Left lung (tissue), 10 donors: ENCODE results near the gene NPDC1. TPM values are rescaled to one million over a fixed set of nuclear protein-coding genes. Genes with fewer than 3 reads are reported as not detected.

ENCODE experiments used
- ATAC-seq: fragments of 200-7000 bp; cut with Tn5 transposase; one replicate; pipeline ENCODE4 v1.9.1; 2020; ENCODE audit warnings: moderate library complexity
- DNase-seq, 4 donors: peaks; one replicate each; pipeline ENCODE4 v3.0.0-alpha.2; 2013 to 2020
- H3K27ac ChIP-seq, 2 donors: fragments of 200-600 bp; sonication (generic) in 1 of 2; one replicate each; pipeline versions ENCODE4 v1.5.0 to v1.8.0; 2020 to 2021
- H3K27me3 ChIP-seq, 2 donors: fragments of 200-600 bp; sonication (generic) in 1 of 2; one replicate each; pipeline versions ENCODE4 v1.5.0 to v1.8.0; 2020 to 2021
- H3K36me3 ChIP-seq, 2 donors: fragments of 200-600 bp; sonication (generic) in 1 of 2; one replicate each; pipeline versions ENCODE4 v1.5.0 to v1.8.0; 2020 to 2021
- H3K4me1 ChIP-seq, 2 donors: fragments of 200-600 bp; one replicate each; pipeline ENCODE4 v1.8.0; 2021
- H3K4me3 ChIP-seq, 2 donors: fragments of 200-600 bp; sonication (generic) in 1 of 2; one replicate each; pipeline versions ENCODE4 v1.5.0 to v1.8.0; 2020 to 2021; ENCODE audit warnings: mild to moderate bottlenecking in 1 of 2
- H3K9me3 ChIP-seq, 2 donors: fragments of 200-600 bp; sonication (generic) in 1 of 2; one replicate each; pipeline versions ENCODE4 v1.5.0 to v1.8.0; 2020 to 2021
- intact Hi-C, 2 donors: fragments of 100-400 bp; cut with DNase I; formaldehyde crosslinking; loops; one replicate each; pipeline versions ENCODE4 v1.11.2 to v1.14.2; 2022
- polyA plus RNA-seq, 6 donors: library from polyadenylated mRNA; unstranded; fragments of 120-200 nt; gene quantifications; one replicate each; pipeline ENCODE4 v1.2.1, GENCODE V29; 2013; ENCODE audit not compliant: insufficient read length in 6 of 6
- total RNA-seq, 2 donors: library from RNA; stranded (reverse); fragmentation: NEBNext Ultra II Directional; extraction: Animal tissue kit (Norgen Biotek cat#: 25700); gene quantifications; one replicate each; pipeline ENCODE4 v1.2.1, GENCODE V29; 2021
- TF ChIP-seq, protein P1 (sequence below), 2 donors: fragments of 200-600 bp; sonication (generic) in 1 of 2; IDR thresholded peaks; one replicate each; pipeline versions ENCODE4 v1.5.0 to v1.8.0; 2021; ENCODE audit warnings: antibody characterized with exemption in 2 of 2
- donor health status: DM: no; HTN: yes; CAD: no.
- donor health status: DM: no; HTN: no; CAD: no.

NPDC1 gene
- total and polyA plus RNA-seq, 8 donors = 24.4 to 105 (median 31.7) TPM

DNA sequence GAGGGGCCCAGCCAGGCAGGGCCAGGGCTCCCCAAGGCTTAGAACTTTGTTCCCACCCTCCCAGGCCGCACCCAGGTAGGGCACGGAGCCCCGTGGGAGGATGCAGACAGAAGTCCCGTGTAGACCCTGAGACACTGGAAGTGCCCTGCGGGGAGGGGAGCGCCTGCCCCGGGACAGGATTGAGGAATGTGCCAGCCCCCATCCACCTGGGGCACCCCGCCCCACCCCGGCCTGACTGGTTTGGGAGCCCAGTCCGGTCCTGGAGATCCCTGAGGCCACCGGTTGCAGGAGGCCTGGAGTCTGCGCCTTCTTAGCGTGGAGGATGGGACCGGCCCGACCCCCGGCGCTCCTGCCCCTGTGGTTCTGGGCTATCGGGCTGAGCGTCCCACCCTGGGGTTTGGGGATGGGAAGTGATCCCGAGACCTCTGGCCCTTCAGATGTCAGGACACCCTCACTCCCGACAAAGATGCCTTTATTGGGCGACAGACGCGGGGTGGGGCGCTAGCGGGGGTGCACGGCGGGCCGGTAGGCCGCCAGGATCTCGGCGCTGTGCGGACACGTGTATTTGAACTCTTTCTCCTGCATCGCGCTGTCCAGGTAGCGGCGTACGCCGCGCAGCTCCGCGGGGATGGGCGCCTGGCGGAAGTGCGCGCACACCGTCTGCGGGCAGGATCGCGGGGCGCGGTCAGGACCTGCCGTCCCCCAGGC is 51.6 kb downstream of the NPDC1 start:
- H3K4me1 ChIP-seq = peaks cover 27 to 68% of the 10 kb centered on the region in 2 donors
- TF ChIP-seq, protein P1, sequence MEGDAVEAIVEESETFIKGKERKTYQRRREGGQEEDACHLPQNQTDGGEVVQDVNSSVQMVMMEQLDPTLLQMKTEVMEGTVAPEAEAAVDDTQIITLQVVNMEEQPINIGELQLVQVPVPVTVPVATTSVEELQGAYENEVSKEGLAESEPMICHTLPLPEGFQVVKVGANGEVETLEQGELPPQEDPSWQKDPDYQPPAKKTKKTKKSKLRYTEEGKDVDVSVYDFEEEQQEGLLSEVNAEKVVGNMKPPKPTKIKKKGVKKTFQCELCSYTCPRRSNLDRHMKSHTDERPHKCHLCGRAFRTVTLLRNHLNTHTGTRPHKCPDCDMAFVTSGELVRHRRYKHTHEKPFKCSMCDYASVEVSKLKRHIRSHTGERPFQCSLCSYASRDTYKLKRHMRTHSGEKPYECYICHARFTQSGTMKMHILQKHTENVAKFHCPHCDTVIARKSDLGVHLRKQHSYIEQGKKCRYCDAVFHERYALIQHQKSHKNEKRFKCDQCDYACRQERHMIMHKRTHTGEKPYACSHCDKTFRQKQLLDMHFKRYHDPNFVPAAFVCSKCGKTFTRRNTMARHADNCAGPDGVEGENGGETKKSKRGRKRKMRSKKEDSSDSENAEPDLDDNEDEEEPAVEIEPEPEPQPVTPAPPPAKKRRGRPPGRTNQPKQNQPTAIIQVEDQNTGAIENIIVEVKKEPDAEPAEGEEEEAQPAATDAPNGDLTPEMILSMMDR (IDR thresholded peaks at IDR 0.05) = no peak
- H3K27ac ChIP-seq = no peak overlapping the region
- peaks cover 0 to 32% of the 10 kb centered on the region in 2 donors for H3K27me3 ChIP-seq
- DNase-seq (no peak), ATAC-seq (no peak)
- peak overlapping the region in 1 of 2 donors; percentile 26 for H3K4me3 ChIP-seq
- intact Hi-C loops = no loop called here
- peaks cover 0 to 19% of the 10 kb centered on the region in 2 donors for H3K36me3 ChIP-seq
- H3K9me3 ChIP-seq = peaks cover 0 to 3% of the 10 kb centered on the region in 2 donors

DNA sequence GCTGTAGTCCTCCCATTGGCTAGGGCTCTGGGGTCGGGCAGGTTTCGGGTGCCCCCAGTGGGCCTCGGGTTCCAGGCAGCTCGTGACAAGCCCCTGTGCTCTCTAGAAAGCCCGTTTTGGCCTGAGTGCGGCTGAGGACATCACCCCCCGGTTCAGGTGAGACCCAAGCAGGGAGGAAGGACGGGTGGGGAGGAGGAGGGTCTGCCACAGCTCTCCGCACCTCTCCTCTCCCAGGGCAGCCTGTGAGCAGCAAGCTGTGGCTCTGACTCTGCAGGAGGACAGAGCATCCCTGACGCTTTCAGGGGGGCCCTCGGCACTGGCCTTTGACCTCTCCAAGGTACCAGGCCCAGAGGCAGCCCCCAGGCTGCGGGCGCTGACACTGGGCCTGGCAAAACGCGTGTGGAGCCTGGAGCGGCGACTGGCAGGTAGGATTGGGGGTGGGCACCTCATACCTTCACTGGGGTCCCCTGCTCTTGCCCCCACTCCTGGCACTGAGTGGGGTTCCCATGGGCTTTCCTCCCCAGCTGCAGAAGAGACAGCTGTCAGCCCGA is 53.1 kb downstream of the NPDC1 start:
- TF ChIP-seq, protein P1 (IDR thresholded peaks at IDR 0.05) = no peak
- Histone ChIP-seq H3K9me3 (peaks cover 0 to 3% of the 10 kb centered on the region in 2 donors), H3K27ac (peak overlapping the region; percentile 87 to 96), H3K4me3 (peak overlapping the region; percentile 70 to 97), H3K36me3 (peaks cover 0 to 19% of the 10 kb centered on the region in 2 donors), H3K27me3 (peaks cover 0 to 32% of the 10 kb centered on the region in 2 donors), H3K4me1 (peaks cover 27 to 54% of the 10 kb centered on the region in 2 donors)
- intact Hi-C loops = no loop called here
- DNase-seq (no peak), ATAC-seq (no peak)

DNA sequence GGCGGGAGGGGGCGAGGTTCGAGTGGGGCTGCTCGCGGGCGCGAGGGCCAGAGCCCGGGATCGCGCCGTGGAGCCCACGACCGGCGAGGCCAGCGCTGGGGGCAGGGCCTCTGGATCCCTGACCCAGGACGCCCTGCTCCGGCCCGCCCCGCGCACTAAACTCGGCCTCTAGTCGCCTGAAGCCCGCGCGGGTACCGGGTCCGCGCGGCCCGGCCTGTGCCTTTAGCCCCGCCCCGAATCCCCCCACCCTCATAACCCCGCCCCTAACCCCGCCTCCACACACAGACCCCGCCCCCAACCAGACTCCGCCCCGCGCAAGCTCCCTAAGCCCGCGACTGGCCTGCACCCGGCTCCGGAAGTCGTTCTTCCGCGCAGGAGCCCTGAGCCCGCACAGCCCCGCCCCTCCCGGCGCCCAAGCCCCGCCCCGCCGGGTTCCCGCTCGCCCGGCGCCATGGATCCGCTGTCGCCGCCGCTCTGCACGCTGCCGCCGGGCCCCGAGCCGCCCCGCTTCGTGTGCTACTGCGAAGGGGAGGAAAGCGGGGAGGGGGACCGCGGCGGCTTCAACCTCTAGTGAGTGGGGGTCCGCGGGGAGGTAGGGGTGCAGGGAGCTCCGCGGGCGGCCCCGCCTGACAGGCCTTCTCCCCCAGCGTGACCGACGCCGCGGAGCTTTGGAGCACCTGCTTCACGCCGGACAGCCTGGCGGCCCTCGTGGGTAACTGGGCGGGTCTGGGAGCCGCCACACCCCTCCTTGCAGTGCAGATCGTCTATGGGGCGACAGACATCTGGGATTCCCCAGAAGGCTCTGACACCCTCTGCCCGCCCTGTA is 53.8 kb downstream of the NPDC1 start, which contains the start of gene PAXX:
Gene PAXX, plus strand, starts transcription at position 430 of the 826 bp plus-strand sequence. Its CDS starts 22 bp downstream, at position 452.
- Histone ChIP-seq H3K4me1 (peaks cover 27 to 47% of the 10 kb centered on the region in 2 donors), H3K27me3 (peaks cover 0 to 29% of the 10 kb centered on the region in 2 donors), H3K4me3 (peak within 1 kb of the TSS; percentile 70 to 97), H3K9me3 (peaks cover 0 to 3% of the 10 kb centered on the region in 2 donors), H3K27ac (peak within 1 kb of the TSS; percentile 87 to 96), H3K36me3 (peaks cover 0 to 19% of the 10 kb centered on the region in 2 donors)
- ATAC-seq (peak; percentile 81), DNase-seq (peak; percentile 72 to 99 (median 93))
- intact Hi-C loops = no loop called here
- TF ChIP-seq, protein P1 (IDR thresholded peaks at IDR 0.05) = no peak

DNA sequence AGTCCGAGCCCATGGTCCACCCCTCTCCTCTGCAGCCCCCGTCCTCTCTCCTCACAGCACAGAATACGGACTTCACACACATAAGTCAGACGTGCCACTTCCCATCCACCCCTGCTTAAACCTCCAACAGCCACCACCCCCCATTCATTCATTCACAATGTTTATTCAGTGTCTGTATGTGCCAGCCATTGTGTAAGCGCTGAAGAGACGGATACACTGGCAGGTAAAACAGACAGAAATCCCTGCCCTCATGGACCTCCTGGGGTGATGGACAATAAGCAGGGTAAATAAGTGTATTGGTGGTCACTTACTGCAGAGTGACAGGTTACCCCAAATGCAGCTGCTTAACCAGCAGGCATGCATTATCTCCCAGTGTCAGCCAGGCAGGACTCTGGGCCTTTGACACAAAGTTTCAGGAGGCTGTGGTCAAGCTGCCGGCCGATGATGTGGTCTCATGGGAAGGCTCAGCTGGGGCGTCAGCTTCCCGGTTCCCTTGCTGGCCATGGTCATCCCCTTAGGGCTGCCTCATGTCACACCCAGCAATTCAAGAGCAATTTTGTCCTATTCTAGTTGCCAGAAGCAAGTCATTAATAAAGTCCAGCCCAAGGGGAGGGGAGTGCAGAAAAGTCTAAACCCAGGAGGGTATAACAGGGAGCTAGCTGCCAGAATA is 55.6 kb downstream of the NPDC1 start:
- TF ChIP-seq, protein P1 (IDR thresholded peaks at IDR 0.05) = no peak
- peaks cover 11 to 31% of the 10 kb centered on the region in 2 donors for H3K27me3 ChIP-seq
- no peak overlapping the region for H3K4me3 ChIP-seq
- ATAC-seq (no peak), DNase-seq (no peak)
- H3K4me1 ChIP-seq = peaks cover 17 to 29% of the 10 kb centered on the region in 2 donors
- peaks cover 0 to 3% of the 10 kb centered on the region in 2 donors for H3K9me3 ChIP-seq
- intact Hi-C loops = no loop called here
- H3K27ac ChIP-seq = peak overlapping the region in 1 of 2 donors; percentile 96
- H3K36me3 ChIP-seq = peaks cover 0 to 19% of the 10 kb centered on the region in 2 donors

Other genes starting within 250 kb of the NPDC1 start
Only the 30 nearest of the 37 such genes appear.
- gene MAMDC4, start 193.8 kb downstream of the NPDC1 start, total RNA-seq = 10 to 100 TPM; 14.7 to 16.0 TPM
- gene MAMDC4, start 193.8 kb downstream of the NPDC1 start, polyA plus RNA-seq = 1 to 10 TPM; 5.3 to 9.9 (median 7.4) TPM
- 100 to 1,000 TPM; 247 to 288 TPM for gene EDF1, start 179.9 kb downstream of the NPDC1 start, total RNA-seq
- 100 to 1,000 TPM; 339 to 408 (median 377) TPM for gene EDF1, start 179.9 kb downstream of the NPDC1 start, polyA plus RNA-seq
- gene TRAF2, start 159.7 kb downstream of the NPDC1 start, total RNA-seq = 10 to 100 TPM; 17.2 to 22.4 TPM
- gene TRAF2, start 159.7 kb downstream of the NPDC1 start, polyA plus RNA-seq = 10 to 100 TPM; 12.4 to 16.3 (median 14.6) TPM
- 100 to 1,000 TPM in 1 of 2 donors, 10 to 100 TPM in 1; 98.5 to 111 TPM for gene FBXW5, start 101.4 kb downstream of the NPDC1 start, total RNA-seq
- gene FBXW5, start 101.4 kb downstream of the NPDC1 start, polyA plus RNA-seq = 10 to 100 TPM; 33.0 to 59.6 (median 43.6) TPM
- gene C8G, start 100.9 kb downstream of the NPDC1 start, total RNA-seq = 1 to 10 TPM; 1.2 TPM
- gene C8G, start 100.9 kb downstream of the NPDC1 start, polyA plus RNA-seq = under 1 TPM; 0.47 to 0.90 (median 0.72) TPM
- gene LCN12, start 93.9 kb downstream of the NPDC1 start, total RNA-seq = 1 to 10 TPM; 2.1 to 4.5 TPM
- 10 to 100 TPM in 5 of 6 donors, 1 to 10 TPM in 1; 7.0 to 28.0 (median 17.6) TPM for gene LCN12, start 93.9 kb downstream of the NPDC1 start, polyA plus RNA-seq
- gene PTGDS, start 68.7 kb downstream of the NPDC1 start, total RNA-seq = 100 to 1,000 TPM; 133 to 137 TPM
- 10 to 100 TPM; 23.7 to 59.8 (median 31.2) TPM for gene PTGDS, start 68.7 kb downstream of the NPDC1 start, polyA plus RNA-seq
- gene LCNL1, start 63.2 kb downstream of the NPDC1 start, total RNA-seq = 1 to 10 TPM; 2.0 to 2.3 TPM
- 1 to 10 TPM in 4 of 6 donors, under 1 TPM in 2; 0.38 to 2.7 (median 1.1) TPM for gene LCNL1, start 63.2 kb downstream of the NPDC1 start, polyA plus RNA-seq
- 10 to 100 TPM; 34.2 to 56.6 TPM for gene PAXX, start 53.8 kb downstream of the NPDC1 start, total RNA-seq
- gene PAXX, start 53.8 kb downstream of the NPDC1 start, polyA plus RNA-seq = 10 to 100 TPM; 28.1 to 47.6 (median 33.7) TPM
- gene CLIC3, start 49.6 kb downstream of the NPDC1 start, total RNA-seq = 10 to 100 TPM; 39.7 to 85.4 TPM
- gene CLIC3, start 49.6 kb downstream of the NPDC1 start, polyA plus RNA-seq = 10 to 100 TPM; 30.7 to 56.2 (median 42.2) TPM
- 10 to 100 TPM; 34.5 to 34.8 TPM for gene ABCA2, start 17.9 kb downstream of the NPDC1 start, total RNA-seq
- 10 to 100 TPM; 20.8 to 33.8 (median 28.6) TPM for gene ABCA2, start 17.9 kb downstream of the NPDC1 start, polyA plus RNA-seq
- 1 to 10 TPM in 1 of 2 donors, under 1 TPM in 1; 0.17 to 2.9 TPM for gene FUT7, start 14.1 kb downstream of the NPDC1 start, total RNA-seq
- gene FUT7, start 14.1 kb downstream of the NPDC1 start, polyA plus RNA-seq = under 1 TPM in 3 of 6 donors, not detected in 3; 0.08 to 0.11 (median 0.09) TPM
- under 1 TPM; 0.71 to 0.87 TPM for gene ENTPD2, start 7.9 kb upstream of the NPDC1 start, total RNA-seq
- 1 to 10 TPM; 1.7 to 4.7 (median 3.0) TPM for gene ENTPD2, start 7.9 kb upstream of the NPDC1 start, polyA plus RNA-seq
- 1 to 10 TPM; 2.7 to 4.6 TPM for gene SAPCD2, start 24.4 kb upstream of the NPDC1 start, total RNA-seq
- 10 to 100 TPM in 3 of 6 donors, 1 to 10 TPM in 3; 8.5 to 15.1 (median 10.4) TPM for gene SAPCD2, start 24.4 kb upstream of the NPDC1 start, polyA plus RNA-seq
- 10 to 100 TPM; 28.1 to 43.1 TPM for gene UAP1L1, start 31.3 kb upstream of the NPDC1 start, total RNA-seq
- 1 to 10 TPM; 4.6 to 8.8 (median 6.0) TPM for gene UAP1L1, start 31.3 kb upstream of the NPDC1 start, polyA plus RNA-seq
- gene MAN1B1, start 40.8 kb upstream of the NPDC1 start, total RNA-seq = 10 to 100 TPM; 51.5 to 54.9 TPM
- 10 to 100 TPM; 62.7 to 74.9 (median 66.9) TPM for gene MAN1B1, start 40.8 kb upstream of the NPDC1 start, polyA plus RNA-seq
- 100 to 1,000 TPM; 144 to 165 TPM for gene DPP7, start 68.6 kb upstream of the NPDC1 start, total RNA-seq
- 10 to 100 TPM; 35.8 to 53.6 (median 47.7) TPM for gene DPP7, start 68.6 kb upstream of the NPDC1 start, polyA plus RNA-seq
- under 1 TPM; 0.17 to 0.55 TPM for gene GRIN1, start 93.0 kb upstream of the NPDC1 start, total RNA-seq
- gene GRIN1, start 93.0 kb upstream of the NPDC1 start, polyA plus RNA-seq = under 1 TPM; 0.15 to 0.38 (median 0.28) TPM
- under 1 TPM in 1 of 2 donors, not detected in 1; 0.55 TPM for gene LRRC26, start 123.9 kb upstream of the NPDC1 start, total RNA-seq
- gene LRRC26, start 123.9 kb upstream of the NPDC1 start, polyA plus RNA-seq = under 1 TPM in 3 of 6 donors, not detected in 3; 0.23 to 0.63 (median 0.25) TPM
- gene TMEM210, start 125.9 kb upstream of the NPDC1 start, total RNA-seq = not detected
- gene TMEM210, start 125.9 kb upstream of the NPDC1 start, polyA plus RNA-seq = not detected
- gene ANAPC2, start 142.4 kb upstream of the NPDC1 start, total RNA-seq = 10 to 100 TPM; 43.5 to 52.3 TPM
- gene ANAPC2, start 142.4 kb upstream of the NPDC1 start, polyA plus RNA-seq = 10 to 100 TPM; 42.1 to 58.8 (median 44.3) TPM
- gene SSNA1, start 142.5 kb upstream of the NPDC1 start, total RNA-seq = 10 to 100 TPM; 59.1 to 68.0 TPM
- 10 to 100 TPM; 38.7 to 53.6 (median 52.1) TPM for gene SSNA1, start 142.5 kb upstream of the NPDC1 start, polyA plus RNA-seq
- gene TPRN, start 154.6 kb upstream of the NPDC1 start, total RNA-seq = 10 to 100 TPM; 21.6 to 21.7 TPM
- 10 to 100 TPM in 3 of 6 donors, 1 to 10 TPM in 3; 6.7 to 13.8 (median 9.4) TPM for gene TPRN, start 154.6 kb upstream of the NPDC1 start, polyA plus RNA-seq
- gene TMEM203, start 159.5 kb upstream of the NPDC1 start, total RNA-seq = 10 to 100 TPM; 30.6 to 31.7 TPM
- 10 to 100 TPM; 30.4 to 37.8 (median 33.3) TPM for gene TMEM203, start 159.5 kb upstream of the NPDC1 start, polyA plus RNA-seq
- gene NDOR1, start 159.5 kb upstream of the NPDC1 start, total RNA-seq = 10 to 100 TPM; 16.5 to 19.5 TPM
- gene NDOR1, start 159.5 kb upstream of the NPDC1 start, polyA plus RNA-seq = 10 to 100 TPM in 3 of 6 donors, 1 to 10 TPM in 3; 9.1 to 15.4 (median 10.2) TPM
- gene RNF208, start 176.1 kb upstream of the NPDC1 start, total RNA-seq = 1 to 10 TPM; 4.9 to 7.5 TPM
- gene RNF208, start 176.1 kb upstream of the NPDC1 start, polyA plus RNA-seq = 1 to 10 TPM; 4.0 to 7.8 (median 5.9) TPM
- gene CYSRT1, start 179.0 kb upstream of the NPDC1 start, total RNA-seq = under 1 TPM; 0.44 to 0.50 TPM
- gene CYSRT1, start 179.0 kb upstream of the NPDC1 start, polyA plus RNA-seq = 1 to 10 TPM; 1.4 to 3.7 (median 2.8) TPM
- under 1 TPM; 0.15 to 0.18 TPM for gene RNF224, start 181.3 kb upstream of the NPDC1 start, total RNA-seq
- gene RNF224, start 181.3 kb upstream of the NPDC1 start, polyA plus RNA-seq = 1 to 10 TPM; 1.7 to 4.8 (median 3.5) TPM
- under 1 TPM in 1 of 2 donors, not detected in 1; 0.12 TPM for gene SLC34A3, start 184.7 kb upstream of the NPDC1 start, total RNA-seq
- gene SLC34A3, start 184.7 kb upstream of the NPDC1 start, polyA plus RNA-seq = 1 to 10 TPM; 1.0 to 2.8 (median 2.1) TPM
- gene TUBB4B, start 195.1 kb upstream of the NPDC1 start, total RNA-seq = 100 to 1,000 TPM; 245 to 337 TPM
- gene TUBB4B, start 195.1 kb upstream of the NPDC1 start, polyA plus RNA-seq = 100 to 1,000 TPM; 196 to 315 (median 237) TPM